HUES48 (cell line): Measurements from ENCODE around the gene SPRY1.
A peak's percentile ranks its signal among the peaks of the same experiment; 100 is the strongest.

Experiments used
- H3K27ac ChIP-seq: one replicate; pipeline ENCODE4 v1.7.0; 2013; ENCODE audit warnings: low read depth, low read length, inconsistent platforms
- H3K27me3 ChIP-seq: 2 replicates; pipeline ENCODE4 v1.6.1; 2013; ENCODE audit warnings: mild to moderate bottlenecking, low read length; ENCODE audit not compliant: control insufficient read depth, insufficient read depth
- H3K36me3 ChIP-seq: 2 replicates; pipeline ENCODE4 v1.6.1; 2013; ENCODE audit warnings: low read length; ENCODE audit not compliant: control insufficient read depth, insufficient read depth
- H3K4me1 ChIP-seq: 2 replicates; pipeline ENCODE4 v1.6.1; 2013; ENCODE audit warnings: mild to moderate bottlenecking, low read length; ENCODE audit not compliant: control insufficient read depth, insufficient read depth
- H3K4me3 ChIP-seq: 2 replicates; pipeline ENCODE4 v1.5.1; 2013; ENCODE audit warnings: mild to moderate bottlenecking, low read depth, low read length
- H3K9ac ChIP-seq: 2 replicates; pipeline ENCODE4 v1.6.1; 2013; ENCODE audit warnings: mild to moderate bottlenecking, low read depth, low read length, moderate library complexity
- H3K9me3 ChIP-seq: 2 replicates; pipeline ENCODE4 v1.6.1; 2013; ENCODE audit warnings: low read length; ENCODE audit not compliant: control insufficient read depth, insufficient read depth

SPRY1 gene

DNA sequence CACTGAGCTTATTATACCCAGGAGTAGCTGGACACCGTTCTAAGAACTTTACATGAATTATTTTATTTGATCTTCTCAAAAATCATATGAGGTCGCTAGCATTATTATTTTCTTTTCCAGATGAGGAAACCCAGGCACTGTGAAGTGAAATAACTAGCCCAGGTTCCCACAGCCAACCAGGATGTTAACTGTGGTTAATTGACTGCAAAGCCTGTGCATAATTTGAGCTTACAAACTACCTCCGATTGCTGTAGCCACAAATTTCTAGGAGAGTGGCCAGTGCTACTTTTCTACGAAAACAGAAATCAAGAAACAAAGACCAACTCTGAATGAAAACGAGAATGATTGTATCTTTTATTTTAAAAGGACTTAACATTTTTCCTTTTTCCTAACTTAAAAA lies 27.2 kb downstream of the SPRY1 start:
- no peak overlapping the region for H3K27ac ChIP-seq

DNA sequence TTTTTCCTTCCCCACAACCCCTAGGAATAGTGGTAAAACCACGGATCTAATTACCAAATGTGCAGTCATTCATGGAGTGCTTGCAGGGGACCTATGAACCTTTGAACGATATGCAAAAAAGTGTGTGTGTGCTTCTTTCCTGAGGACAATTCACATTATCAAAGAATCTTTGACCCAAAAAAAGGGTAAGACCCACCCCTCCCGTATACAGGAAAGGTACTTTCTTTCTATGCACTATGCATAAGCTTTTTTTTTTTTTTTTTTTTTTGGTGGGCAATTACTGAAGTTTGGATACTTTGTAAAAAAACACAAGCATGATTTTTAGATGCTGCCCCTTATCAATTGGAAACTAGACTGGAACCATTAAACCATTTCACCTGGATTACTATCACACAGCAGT lies 31.4 kb downstream of the SPRY1 start:
- Histone ChIP-seq H3K9me3 (no peaks in the 10 kb centered on the region), H3K27me3 (no peaks in the 10 kb centered on the region), H3K9ac (no peak overlapping the region), H3K36me3 (no peaks in the 10 kb centered on the region), H3K4me3 (no peak overlapping the region), H3K27ac (no peak overlapping the region), H3K4me1 (no peaks in the 10 kb centered on the region)

More for the DNA sequence above, 27.2 kb downstream of the SPRY1 start:
- Histone ChIP-seq H3K9ac (no peak overlapping the region), H3K27me3 (no peaks in the 10 kb centered on the region), H3K4me3 (no peak overlapping the region), H3K9me3 (no peaks in the 10 kb centered on the region), H3K36me3 (no peaks in the 10 kb centered on the region), H3K4me1 (peaks cover 3% of the 10 kb centered on the region; the same call in 1 of the 2 replicates)

DNA sequence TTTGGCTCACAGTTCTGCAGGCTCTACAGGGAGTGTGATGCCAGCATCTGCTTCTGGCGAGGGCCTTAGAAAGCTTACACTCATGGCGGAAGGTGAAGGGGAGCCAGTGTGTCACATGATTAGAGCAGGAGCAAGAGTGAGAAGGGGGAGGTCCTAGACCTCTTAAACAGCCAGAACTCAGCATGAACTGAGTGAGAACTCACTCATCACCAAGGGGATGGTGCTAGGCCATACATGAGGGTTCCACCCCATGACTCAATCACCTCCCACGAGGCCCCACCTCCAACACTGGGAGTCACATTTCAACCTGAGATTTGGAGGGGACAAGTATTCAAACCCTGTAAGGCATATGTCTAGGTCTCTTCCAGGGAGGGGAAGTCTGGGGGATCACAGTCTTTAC lies 33.4 kb downstream of the SPRY1 start:
- H3K9me3 ChIP-seq, result peaks cover 2% of the 10 kb centered on the region
- H3K27ac ChIP-seq, result no peak overlapping the region
- no peak overlapping the region for H3K9ac ChIP-seq
- no peak overlapping the region for H3K4me3 ChIP-seq
- no peaks in the 10 kb centered on the region for H3K4me1 ChIP-seq
- no peaks in the 10 kb centered on the region for H3K27me3 ChIP-seq
- no peaks in the 10 kb centered on the region for H3K36me3 ChIP-seq

DNA sequence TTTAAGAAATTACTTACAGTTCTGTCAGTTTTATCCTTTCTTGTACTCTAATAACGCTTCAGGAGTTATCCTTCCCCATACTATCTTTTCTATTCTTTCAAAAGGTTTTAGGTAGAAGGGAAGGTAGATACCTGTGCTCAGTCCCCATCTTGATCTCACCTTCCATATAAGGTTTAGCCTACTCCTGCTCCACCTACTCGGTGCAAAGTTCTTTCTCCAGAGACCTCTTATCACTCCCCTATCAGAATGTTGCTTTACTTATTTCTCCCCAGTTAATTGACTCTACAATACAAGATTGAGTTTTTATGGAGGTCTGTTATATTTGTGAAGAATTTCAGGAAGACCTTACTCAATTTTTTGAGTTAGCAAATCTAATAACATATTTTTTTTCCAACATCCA lies 33.9 kb downstream of the SPRY1 start:
- Histone ChIP-seq H3K27ac (no peak overlapping the region), H3K9me3 (peaks cover 7% of the 10 kb centered on the region), H3K36me3 (no peaks in the 10 kb centered on the region), H3K27me3 (no peaks in the 10 kb centered on the region), H3K4me3 (no peak overlapping the region), H3K4me1 (no peaks in the 10 kb centered on the region), H3K9ac (no peak overlapping the region)

DNA sequence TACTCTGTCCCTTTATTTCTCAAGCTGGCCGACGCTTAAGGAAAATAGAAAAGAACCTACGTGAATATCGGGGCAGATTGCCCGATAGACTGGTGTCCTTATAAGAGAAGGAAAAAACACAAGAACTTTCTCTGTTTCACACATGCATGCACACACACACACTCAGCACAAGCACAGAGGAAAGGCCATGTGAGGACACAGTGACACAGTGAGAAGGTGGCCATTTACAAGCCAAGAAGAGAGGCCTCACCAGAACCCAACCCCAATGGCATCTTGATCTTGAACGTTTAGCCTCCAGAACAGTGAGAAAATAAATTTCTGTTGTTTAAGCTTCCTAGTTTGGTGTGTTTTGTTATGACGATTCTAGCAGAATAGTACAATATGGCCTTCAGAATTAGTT lies 37.0 kb downstream of the SPRY1 start:
- H3K4me3 ChIP-seq, result no peak overlapping the region
- H3K4me1 ChIP-seq, result no peaks in the 10 kb centered on the region
- H3K9me3 ChIP-seq, result peaks cover 19% of the 10 kb centered on the region
- H3K27ac ChIP-seq, result no peak overlapping the region
- H3K36me3 ChIP-seq, result no peaks in the 10 kb centered on the region
- H3K27me3 ChIP-seq, result no peaks in the 10 kb centered on the region
- no peak overlapping the region for H3K9ac ChIP-seq

DNA sequence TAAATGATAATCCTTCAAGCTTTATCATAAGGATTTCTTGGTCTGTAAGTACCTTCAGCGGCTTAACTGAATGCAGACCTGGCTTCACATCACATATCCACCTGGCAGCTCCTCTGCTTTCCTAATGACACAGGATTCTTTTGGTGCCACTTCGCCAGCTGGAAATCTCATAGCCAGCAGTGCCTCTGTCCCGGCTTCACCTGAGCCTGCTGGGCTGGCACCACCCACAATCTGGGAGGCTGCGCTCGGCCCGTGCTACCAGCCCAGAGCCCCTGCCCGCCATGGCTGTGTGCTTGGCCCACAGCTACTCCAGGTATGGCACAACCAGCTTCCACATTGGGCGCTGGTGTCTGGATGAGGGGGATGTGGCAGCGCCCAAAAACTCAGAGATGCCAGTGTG lies 37.4 kb downstream of the SPRY1 start:
- Histone ChIP-seq H3K9ac (no peak overlapping the region), H3K4me1 (no peaks in the 10 kb centered on the region), H3K27me3 (no peaks in the 10 kb centered on the region), H3K9me3 (peaks cover 19% of the 10 kb centered on the region), H3K27ac (no peak overlapping the region), H3K36me3 (no peaks in the 10 kb centered on the region), H3K4me3 (no peak overlapping the region)

DNA sequence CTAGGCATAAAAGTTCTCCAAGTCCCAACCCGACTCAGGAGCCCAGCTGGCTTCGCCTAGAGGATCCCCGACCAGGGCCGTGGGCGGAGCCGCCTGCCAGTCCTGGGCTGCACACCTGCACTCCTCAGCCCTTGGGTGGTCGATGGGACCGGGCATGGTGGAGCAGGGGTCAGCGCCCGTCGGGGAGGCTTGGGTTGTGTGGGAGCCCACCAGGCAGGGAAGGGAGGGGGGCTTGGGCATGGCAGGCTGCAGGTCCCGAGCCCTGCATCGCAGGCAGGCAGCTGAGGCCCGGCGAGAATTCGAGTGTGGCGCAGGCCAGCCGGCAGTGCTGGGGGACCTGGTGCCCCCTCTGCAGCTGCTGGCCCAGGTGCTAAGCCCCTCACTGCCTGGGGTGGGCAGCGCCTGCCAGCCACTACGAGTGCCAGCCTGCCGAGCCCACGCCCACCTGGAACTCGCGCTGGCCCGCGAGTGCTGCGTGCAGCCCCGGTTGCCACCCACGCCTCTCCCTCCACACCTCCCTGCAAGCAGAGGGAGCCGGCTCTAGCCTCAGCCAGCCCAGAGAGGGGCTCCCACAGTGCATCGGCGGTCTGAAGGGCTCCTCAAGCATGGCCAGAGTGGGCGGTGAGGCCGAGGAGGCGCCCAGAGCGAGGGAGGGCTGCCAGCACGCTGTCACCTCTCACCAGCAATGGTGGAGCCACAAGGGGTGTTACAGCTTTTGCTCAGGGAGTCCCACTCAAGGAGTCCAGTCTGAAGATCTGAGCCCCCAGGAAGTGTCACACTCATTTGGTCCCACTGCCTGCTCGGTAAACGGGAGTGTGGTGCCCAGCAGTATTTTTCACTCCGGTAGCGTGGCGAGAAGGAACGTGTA lies 38.9 kb downstream of the SPRY1 start:
- Histone ChIP-seq H3K4me1 (no peaks in the 10 kb centered on the region), H3K9ac (no peak overlapping the region), H3K9me3 (peaks cover 19% of the 10 kb centered on the region), H3K27me3 (no peaks in the 10 kb centered on the region), H3K27ac (no peak overlapping the region), H3K36me3 (no peaks in the 10 kb centered on the region), H3K4me3 (no peak overlapping the region)

DNA sequence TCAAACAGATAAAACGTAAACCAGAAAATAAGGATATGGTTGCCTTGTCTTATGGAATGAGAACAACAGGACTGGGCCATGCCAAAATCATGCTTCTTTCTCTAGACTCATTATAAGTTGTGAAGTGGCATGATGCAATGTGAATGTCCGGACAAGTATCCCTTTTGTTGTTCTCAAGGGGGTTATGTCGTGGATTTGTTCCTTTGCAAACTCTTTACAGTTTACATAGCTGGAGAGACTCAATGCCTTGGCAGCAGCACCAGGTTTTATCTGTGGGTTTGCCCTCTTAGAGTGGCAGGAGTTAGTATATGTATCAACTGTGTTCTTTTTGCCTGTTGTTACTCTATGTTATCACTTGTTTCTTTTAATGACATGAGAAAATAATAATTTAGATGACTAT lies 41.4 kb downstream of the SPRY1 start:
- Histone ChIP-seq H3K36me3 (no peaks in the 10 kb centered on the region), H3K4me1 (peaks cover 2% of the 10 kb centered on the region), H3K9me3 (peaks cover 19% of the 10 kb centered on the region), H3K27ac (no peak overlapping the region), H3K27me3 (no peaks in the 10 kb centered on the region), H3K4me3 (no peak overlapping the region), H3K9ac (no peak overlapping the region)

DNA sequence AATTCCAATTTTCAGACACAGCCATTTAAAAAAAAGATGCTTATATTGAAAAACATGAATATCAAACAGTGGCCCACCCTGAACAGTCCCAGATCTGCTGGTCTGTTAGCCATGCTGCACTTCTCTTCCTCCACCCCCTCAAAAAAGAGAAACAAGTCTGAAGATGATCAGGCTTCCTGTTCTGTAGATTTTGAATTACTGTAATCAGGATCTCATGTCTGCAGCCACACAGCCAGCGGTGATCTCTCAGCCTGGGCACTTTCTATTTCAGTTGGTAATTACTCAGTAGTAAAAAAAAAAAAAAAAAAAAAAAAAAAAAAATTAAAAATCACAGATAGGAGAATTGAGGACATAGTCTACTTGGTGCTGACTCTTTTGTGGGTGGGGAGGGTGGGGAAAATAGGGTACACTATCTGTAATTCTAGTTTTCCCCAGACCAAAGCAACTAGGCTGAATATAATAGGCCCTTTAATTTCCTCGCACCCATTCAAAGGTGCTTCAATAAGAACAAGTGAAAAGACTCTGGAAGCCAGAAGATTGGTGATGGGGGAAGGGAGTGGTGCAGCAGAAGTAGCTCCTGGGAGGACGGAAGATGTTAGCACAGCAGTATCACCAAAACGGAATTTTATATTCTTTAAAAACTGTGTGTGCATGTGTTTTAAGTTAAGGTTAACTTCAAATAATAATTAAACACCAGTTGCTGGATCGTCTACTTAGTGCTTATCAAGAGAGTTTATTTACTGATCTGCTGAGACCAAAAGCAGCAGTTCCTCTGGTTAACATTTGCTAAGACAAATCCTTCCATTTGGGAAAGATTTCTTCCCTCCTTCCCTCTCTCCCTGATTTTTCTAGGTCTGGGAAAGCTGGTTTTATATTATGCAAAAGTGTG lies 47.0 kb downstream of the SPRY1 start:
- H3K27ac ChIP-seq, result peak overlapping the region; percentile 81
- peak overlapping the region; percentile 43 for H3K4me3 ChIP-seq
- H3K9ac ChIP-seq, result no peak overlapping the region

DNA sequence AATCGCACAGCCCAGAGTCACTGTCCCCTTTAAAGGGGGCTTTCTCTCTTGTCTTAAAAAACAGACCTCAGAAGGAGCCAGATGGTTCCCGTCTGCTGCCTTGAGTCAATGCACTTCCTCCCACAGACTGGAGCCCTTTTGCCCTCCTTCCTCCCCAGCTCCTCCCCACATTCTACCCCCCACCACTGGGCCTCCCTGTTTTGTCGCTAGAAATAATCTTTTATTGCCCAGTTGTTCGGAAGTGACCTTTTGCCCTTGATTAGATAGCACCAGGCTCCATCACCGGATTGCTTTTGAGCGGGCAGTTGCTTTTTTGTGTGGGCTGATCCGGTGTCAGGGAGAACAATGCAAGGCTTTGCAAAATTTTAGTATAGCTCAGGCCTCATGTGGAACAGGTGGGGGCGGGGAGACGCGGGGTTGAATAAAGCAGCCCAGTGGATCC lies 47.7 kb downstream of the SPRY1 start:
- Histone ChIP-seq H3K27me3 (no peaks in the 10 kb centered on the region), H3K9me3 (no peaks in the 10 kb centered on the region), H3K4me3 (peak overlapping the region; percentile 43), H3K9ac (no peak overlapping the region), H3K27ac (peak overlapping the region; percentile 81), H3K36me3 (no peaks in the 10 kb centered on the region), H3K4me1 (peaks cover 23% of the 10 kb centered on the region)

More for the DNA sequence above, 47.0 kb downstream of the SPRY1 start:
- peaks cover 21% of the 10 kb centered on the region for H3K4me1 ChIP-seq
- H3K27me3 ChIP-seq, result no peaks in the 10 kb centered on the region
- no peaks in the 10 kb centered on the region for H3K9me3 ChIP-seq
- no peaks in the 10 kb centered on the region for H3K36me3 ChIP-seq
